GM19328 (cell line): ENCODE data around the gene PARM1.

ENCODE experiments used
- ATAC-seq: cut with Tn5 transposase; IDR thresholded peaks from one replicate; pipeline ENCODE4 v1.9.1; 2021; ENCODE audit warnings: mild to moderate bottlenecking, moderate library complexity; ENCODE audit not compliant: unreplicated experiment

The PARM1 gene, protein sequence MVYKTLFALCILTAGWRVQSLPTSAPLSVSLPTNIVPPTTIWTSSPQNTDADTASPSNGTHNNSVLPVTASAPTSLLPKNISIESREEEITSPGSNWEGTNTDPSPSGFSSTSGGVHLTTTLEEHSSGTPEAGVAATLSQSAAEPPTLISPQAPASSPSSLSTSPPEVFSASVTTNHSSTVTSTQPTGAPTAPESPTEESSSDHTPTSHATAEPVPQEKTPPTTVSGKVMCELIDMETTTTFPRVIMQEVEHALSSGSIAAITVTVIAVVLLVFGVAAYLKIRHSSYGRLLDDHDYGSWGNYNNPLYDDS

DNA sequence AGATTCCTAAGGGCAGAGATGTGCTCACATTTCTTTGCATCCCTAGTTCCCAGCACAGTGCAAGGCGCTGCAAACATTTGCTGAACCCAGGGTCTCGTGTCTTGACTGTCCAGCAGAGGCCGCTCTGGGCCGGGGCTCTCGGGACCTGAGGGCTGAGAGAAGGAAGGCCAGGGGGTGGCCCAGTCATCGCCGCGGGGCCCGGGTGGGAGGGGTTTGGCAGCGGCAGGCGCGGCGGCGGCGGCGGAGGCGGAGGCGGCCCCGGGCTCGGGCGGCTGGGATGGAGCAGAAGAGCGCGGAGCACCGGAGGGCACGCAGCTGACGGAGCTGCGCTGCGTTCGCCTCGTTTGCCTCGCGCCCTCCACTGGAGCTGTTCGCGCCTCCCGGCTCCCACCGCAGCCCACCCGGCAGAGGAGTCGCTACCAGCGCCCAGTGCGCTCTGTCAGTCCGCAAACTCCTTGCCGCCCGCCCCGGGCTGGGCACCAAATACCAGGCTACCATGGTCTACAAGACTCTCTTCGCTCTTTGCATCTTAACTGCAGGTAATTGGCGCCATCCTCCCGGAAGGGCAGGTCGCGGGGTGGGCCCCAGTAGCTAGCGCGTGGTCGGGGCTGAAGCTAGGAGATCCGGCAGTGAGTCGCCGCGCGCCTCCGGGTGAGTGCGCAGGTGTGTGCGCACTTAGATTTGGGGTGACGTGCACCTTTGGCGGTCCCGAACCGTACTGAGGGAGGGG, at the start of gene PARM1:
PARM1 (plus strand) TSS at position 285 of the 730 bp plus-strand sequence; CDS start at position 497, 212 bp downstream.
- ATAC-seq: peak; percentile 65

DNA sequence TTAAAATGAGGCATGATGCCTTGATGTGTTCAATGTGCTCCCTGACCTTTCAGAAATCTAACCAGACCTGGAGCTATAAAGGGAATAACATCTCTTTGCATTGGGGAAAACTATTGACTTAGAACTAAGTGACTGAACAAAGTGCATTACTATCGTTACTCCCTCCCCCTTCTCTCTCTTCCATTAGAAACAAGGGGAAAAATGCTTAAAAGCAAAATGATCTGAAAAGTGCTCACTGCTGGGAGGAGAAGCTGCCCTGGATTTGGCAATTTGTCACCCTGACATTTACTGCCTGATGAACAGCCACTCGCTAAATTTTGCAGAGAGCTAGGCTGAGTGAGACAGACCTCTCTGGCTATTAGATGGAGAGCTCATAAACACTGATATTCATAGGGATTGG, 48.6 kb upstream of the PARM1 start:
- no peak for ATAC-seq

- no peak for ATAC-seq
Measured at GRCh38 chr4:74886484-74886883, 46.4 kb upstream of the PARM1 start.

DNA sequence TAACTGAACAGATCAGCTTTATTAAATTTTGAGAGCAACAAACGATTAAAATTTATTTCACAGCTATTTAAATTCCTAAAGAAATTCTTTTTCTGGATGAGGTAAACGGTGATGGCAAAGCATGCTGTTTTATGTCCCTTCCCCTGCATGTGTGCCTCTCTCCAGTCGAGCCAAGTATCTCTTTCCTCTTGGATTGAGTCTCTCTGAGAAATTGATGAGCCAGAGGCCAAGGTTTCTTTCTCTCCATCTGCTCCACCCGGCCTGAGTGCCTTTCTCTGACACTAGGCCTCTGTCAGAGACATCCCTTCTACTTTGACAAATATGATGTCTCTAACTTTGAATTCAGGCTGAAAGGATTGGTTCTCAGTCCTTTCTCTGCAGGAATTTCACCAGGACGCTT, 42.6 kb upstream of the PARM1 start:
- no peak for ATAC-seq

- ATAC-seq: no peak
Measured at GRCh38 chr4:74891037-74891436, 41.9 kb upstream of the PARM1 start.

DNA sequence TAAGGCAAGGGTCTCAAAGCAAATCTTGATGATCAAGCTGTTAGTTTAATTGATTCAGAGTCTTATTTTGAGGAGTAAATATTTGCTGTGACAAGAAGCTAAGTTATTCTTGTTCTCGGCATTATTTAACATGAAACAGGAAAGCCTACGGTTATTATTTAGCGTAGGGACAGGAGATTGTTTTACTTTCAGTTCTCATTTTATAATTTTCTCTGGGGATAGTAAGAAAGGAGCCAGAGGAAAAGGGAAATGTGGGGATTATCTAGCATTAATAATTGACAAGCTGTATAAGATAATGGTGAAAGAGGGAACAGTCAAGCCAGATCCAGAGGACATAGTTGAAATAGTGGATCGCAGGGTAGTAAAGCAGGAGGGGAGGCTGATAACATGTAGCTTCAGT, 39.7 kb upstream of the PARM1 start:
- no peak for ATAC-seq

- no peak for ATAC-seq
Measured at GRCh38 chr4:74896595-74896994, 36.3 kb upstream of the PARM1 start.

DNA sequence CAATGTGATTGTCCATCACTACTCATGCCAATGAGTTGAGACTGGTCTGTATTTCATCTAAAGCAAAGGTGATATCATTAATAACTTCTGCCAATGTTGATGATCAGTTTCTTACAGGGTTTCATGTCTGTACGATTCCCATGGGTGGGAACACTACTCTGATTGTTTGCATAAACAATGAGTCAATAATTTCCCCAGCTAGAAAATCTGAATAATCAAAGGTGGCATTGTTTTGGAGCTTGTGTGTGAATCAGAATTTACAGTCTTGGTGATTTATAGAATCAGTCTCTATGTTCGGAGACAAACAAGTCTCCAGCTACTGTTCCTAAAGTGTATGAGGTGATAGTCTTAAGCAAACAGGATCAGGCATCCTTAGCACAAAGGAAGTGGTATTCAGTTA, 35.5 kb upstream of the PARM1 start:
- no peak for ATAC-seq

- ATAC-seq: no peak
Measured at GRCh38 chr4:74900862-74901261, 32.1 kb upstream of the PARM1 start.

DNA sequence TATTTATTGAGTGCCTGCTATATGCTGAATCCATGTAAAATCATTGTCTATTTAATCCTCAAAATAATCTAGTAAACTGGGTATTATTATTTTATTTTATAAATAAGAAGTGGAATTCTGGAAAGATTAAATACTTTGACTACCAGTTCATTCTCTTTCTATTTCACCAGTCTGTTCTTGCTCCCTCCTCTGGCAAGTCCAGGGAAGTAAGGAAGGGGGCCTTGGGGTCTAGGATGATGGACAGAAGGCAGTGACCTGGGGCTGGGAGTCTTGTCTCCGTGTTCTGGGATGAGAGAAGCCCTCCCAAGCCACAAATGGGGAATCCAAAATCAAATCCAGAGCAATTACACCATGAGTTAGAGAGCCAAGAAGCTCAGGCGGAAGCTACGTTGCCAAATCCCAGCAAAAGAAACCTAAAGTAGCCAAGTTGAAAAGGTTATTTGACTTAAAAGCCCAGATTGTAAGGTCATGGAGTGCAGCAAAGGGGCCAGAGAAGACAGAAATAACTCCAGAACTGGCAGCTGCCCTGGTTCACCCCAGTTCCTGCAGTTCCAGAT, 28.3 kb upstream of the PARM1 start:
- ATAC-seq: no peak

- no peak for ATAC-seq
Measured at GRCh38 chr4:74906771-74907170, 26.1 kb upstream of the PARM1 start.

DNA sequence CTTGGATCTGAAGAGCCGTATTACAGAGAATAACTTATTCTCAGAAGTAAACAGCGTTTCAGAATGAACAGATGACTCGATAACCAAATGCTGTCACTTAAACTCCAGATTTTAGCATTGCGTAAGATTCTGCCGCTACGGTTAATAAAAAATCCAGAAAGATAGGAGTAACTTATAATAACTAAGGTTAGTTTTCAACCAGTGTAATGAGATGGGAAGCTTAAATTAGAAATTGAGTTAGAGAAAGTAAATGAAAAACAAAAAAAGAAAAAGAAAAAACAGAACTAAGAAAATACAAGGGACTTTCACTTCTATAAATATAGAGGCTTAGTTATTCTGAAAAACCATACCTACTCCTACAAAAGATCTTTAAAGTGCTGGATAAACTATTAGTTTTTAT, 13.1 kb upstream of the PARM1 start:
- ATAC-seq: peak; percentile 61

- ATAC-seq: no peak
Measured at GRCh38 chr4:74920704-74921103, 12.2 kb upstream of the PARM1 start.

- no peak for ATAC-seq
Measured at GRCh38 chr4:74921490-74921889, 11.4 kb upstream of the PARM1 start.

- ATAC-seq: no peak
Measured at GRCh38 chr4:74926007-74926406, 6.9 kb upstream of the PARM1 start.

- ATAC-seq: peak; percentile 42
Measured at GRCh38 chr4:74930162-74930561, 2.8 kb upstream of the PARM1 start.

- no peak for ATAC-seq
Measured at GRCh38 chr4:74931376-74931775, 1.5 kb upstream of the PARM1 start.

- no peak for ATAC-seq
Measured at GRCh38 chr4:74932010-74932409, 906 bp upstream of the PARM1 start.

DNA sequence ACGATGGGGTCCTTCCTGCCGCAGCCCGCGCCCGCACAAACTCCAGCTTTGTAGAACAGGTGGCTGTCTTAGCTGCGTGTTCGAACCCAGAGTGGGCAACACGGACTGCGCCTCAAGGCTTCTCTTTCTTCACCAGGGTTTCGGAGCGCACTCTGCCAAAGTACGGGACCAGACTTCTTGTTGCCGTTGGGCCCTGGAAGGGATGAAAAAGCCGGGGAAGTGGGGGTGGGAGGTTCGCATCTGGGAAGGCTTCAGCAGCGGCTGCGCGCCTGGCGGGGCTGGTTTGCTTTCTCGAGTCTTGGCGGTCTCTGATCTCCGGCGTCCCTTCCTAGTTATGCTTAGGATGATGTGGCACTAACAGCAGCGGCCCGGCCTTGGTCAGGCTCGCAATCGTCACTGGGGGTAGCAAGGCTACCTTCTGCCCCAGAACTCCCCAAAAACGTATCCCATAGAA, 673 bp downstream of the PARM1 start:
- no peak for ATAC-seq

GRCh38 chr4:74934016-74934831, 1.3 kb downstream of the PARM1 start:
- no peak for ATAC-seq

- no peak for ATAC-seq
Measured at GRCh38 chr4:74934888-74935287, 2.0 kb downstream of the PARM1 start.
